HG03159 (cell line): Measurements from ENCODE around the gene NDUFS5.
"Not testable (repeated sequence)": the region's sequence is repeated elsewhere in the genome, so short reads cannot be mapped to it uniquely, and the experiment has no call there.

ENCODE experiments used
- ATAC-seq: cut with Tn5 transposase; IDR thresholded peaks from one replicate; pipeline ENCODE4 v1.9.1; 2021; ENCODE audit warnings: mild to moderate bottlenecking, moderate library complexity; ENCODE audit not compliant: unreplicated experiment

The NDUFS5 gene

DNA sequence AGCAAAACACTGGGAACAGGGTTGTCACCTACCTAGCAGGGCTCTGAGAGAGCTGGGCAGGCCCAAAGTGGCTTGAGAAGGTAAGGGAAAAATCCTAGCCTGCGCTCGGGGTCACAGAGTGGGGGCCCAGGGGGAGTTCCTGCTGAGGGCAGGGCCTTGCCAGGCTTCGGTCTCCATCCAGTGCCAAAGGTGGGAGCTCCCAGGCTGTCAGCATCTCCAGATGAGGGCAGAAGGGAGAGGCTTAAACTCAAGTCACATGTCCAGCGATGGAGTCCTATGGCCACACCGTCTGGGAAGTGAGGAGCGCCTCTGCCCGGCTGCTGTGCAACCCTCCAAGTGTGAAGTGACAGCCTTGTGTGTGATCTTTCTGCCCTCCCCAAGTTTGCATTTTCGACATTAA is 11.2 kb upstream of the NDUFS5 start:
- not testable (repeated sequence) for ATAC-seq

DNA sequence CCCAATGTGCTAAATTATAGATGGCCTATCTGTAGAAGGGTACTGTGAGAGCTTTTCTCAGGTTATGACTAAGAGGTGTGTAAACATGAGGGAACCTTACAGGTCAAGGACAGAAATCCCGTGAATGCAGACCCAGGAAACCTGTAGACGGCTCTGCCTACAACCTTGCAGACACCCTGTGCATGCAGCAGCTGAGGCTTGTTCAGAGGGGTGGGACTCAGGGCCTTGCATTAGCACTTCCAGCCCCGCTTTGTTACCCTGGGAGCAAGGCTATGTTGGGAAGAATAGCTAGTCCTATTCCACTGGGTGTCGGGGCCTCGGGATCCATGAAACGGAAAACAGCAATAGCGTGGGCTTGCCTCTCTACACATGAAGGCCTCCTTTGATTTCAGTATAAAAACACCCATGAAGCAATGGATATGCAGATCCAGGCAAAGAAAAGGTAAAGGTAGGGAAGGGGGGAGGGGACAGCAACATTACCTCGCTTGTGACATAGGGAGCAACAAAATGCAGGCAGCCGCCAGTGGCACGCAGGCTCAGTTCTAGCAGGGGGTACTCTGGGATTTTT is 9.5 kb upstream of the NDUFS5 start:
- ATAC-seq, result no peak

DNA sequence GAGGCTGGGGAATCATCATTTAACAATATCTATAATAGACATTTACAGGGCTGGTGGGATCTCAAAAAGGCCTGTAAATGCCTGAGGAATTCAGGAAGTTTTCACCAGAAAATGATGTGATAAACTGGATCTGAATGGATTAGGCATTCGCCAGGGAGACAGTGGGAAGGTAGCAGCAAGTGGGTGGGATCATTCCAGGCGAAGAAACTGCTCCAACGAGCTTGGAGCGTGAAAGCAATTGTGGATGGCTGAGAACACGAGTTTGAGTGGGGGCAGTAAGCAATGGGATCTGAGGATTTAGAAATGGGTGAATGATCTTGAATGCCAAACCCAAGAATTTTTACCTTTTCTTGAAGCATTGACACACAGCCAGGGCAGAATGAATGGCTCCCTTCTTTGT is 8.9 kb upstream of the NDUFS5 start:
- no peak for ATAC-seq

DNA sequence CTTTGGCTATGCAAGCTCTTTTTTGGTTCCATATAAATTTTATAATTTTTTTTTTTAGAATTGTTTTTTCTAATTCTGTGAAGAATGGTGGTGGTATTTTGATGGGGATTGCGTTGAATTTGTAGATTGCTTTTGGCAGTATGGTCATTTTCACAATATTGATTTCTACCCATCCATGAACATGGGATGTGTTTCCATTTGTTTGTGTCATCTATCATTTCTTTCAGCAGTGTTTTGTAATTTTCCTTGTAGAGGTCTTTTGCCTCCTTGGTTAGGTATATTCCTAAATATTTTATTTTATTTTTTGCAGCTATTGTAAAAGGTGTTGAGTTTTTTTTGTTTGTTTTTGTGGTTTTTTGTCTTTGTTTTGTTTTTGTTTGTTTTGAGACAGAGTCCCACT is 5.7 kb upstream of the NDUFS5 start:
- ATAC-seq, result not testable (repeated sequence)

DNA sequence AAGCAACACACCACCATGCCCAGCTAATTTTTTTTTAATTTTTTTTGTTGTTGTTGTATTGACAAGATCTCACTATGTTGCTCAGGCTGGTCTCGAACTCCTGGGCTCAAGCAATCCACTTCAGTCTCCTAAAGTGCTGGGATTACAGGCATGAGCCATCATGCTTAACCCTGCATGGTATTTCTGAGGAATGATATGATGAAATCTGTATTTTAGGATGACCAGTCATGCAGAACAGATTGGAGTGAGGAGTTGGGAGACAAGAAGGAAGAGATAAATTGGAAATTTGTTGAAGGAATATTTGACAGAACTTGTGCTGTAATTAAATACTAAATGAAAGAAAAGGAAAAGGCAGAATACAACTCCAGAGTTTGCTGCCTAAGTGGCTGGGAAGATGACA is 4.7 kb upstream of the NDUFS5 start:
- no peak for ATAC-seq

DNA sequence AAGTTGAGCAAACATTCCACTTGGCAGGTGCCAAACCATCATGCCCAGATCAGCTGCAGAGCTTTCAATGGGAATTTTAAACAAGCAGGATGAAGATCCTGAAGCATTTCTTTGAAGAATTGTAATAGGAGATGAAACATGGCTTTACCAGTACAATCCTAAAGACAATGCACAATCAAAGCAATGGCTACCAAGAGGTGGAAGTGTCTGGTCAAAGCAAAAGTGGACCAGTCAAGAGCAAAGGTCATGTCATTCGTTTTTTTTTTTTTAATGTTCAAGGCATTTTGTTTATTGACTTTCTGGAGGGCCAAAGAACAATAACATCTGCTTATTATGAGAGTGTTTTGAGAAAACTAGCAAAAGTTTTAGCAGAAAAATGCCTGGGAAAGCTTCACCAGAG is 3.0 kb upstream of the NDUFS5 start:
- no peak for ATAC-seq

DNA sequence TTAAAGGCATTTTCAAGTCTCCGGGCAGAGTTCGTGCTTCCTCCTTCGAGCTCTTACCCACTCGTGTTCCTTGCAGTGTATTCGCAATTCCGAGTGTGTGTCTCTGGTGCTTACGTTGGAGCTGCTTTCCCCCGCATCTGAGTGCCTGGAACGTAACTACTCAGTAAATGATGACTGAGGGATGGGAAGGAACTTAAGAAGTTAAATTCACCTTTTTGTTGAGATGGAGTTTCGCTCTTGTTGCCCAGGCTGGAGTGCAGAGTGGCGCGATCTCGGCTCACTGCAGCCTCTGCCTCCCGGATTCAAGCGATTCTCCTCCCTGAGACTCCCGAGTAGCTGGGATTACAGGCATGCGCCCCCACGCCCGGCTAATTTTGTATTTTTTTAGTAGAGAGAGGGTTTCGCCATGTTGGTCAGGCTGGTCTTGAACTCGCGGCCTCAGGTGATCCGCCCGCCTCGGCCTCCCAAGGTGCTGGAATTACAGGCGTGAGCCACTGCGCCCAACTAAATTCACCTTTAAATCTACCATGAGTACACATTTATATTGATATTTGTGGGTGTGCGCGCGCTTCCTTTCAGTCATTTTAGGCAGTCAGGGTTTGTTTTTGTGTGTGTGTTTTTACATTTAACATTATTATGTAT is 837 bp downstream of the NDUFS5 start:
- no peak for ATAC-seq

DNA sequence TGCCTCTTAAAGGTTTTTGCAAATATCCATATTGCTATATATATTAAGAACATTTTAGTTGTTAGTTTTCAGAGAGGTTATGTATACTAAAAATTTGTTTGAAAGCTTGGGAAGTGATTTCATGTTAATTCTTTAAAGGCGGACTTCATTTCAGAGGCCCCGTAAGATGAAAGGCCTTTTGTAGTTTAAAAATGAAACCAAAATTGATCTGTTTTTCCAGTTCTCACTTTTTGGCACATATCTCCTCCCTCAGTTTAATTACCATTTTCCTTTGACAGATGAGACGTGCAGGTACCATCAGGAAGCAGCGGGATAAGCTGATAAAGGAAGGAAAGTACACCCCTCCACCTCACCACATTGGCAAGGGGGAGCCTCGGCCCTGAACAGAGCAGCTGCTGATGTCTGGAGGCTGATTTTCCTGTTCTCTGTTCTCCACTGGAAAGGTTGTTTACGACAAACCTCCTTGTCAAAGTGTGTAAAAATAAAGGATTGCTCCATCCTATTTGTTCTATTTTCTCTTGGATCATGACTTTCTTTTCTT is 8.0 kb downstream of the NDUFS5 start:
- no peak for ATAC-seq

DNA sequence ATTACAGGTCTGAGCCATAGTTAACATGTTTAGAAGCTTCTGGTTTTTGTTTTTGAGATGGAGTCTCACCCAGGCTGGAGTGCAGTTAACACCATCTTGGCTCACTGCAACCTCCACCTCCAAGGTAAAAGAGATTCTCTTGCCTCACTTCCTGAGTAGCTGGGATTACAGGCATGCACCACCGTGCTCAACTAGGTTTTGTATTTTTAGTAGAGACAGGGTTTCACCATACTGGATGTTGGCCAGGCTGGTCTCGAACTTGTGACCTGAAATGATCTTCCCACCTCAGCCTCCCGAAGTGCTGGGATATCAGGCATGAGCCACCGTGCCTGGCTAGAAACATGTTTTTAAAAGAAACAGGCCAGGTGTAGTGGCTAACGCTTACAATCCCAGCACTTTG is 10.5 kb downstream of the NDUFS5 start:
- ATAC-seq, result no peak

DNA sequence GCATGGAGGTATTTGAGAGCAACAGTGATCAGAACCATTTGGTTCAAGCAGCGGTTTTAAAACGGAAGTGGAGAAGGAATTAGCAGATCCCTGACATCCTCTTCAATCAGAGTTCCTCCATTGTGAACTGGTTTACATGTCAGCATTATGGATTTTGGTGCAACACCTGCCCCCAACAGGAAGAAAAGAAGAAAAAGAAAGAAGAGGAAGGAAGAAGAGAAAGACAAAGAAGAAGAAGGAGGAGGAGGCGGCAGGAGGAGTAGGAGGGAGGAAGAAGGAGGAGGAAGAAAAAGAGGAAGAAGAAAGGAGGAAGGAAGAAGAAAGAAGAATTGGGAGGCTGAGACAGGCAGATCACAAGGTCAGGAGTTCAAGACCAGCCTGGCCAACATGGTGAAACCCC is 17.4 kb downstream of the NDUFS5 start:
- no peak for ATAC-seq

DNA sequence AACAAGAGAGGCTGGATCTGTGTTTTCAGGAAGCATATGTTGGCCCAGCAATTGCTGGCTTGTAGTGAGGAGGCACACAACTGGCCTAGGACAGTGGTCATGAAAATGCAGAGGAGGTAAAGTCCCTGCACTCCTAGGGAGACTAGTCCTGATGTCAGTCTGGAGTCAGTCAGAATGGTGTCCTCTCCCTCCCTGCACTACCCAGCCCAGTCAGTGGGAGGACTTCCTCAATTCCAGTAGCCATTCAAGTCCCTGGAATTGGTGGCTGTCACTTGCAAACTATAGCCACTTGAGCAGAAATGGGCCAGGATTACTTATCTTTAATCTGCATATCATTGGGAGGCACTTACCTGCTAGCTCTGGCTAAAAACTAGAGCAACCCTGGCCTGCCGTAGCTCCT is 18.6 kb downstream of the NDUFS5 start:
- ATAC-seq, result no peak

DNA sequence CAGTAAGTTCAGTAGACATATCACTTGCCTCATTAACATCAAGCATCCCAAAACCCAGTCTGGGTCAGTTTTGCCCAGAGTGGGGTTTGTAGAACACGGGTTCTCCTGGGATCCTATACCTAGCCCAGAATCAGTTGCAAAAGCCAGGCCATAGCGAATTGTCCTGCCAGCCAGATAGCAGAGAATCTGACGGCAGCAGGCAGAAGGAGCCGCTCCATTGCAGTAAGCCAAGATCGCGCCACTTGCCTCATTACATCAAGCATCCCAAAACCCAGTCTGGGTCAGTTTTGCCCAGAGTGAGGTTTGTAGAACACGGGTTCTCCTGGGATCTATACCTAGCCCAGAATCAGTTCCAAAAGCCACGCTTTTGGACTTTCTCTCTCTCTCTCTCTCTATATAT is 19.1 kb downstream of the NDUFS5 start:
- ATAC-seq, result no peak

DNA sequence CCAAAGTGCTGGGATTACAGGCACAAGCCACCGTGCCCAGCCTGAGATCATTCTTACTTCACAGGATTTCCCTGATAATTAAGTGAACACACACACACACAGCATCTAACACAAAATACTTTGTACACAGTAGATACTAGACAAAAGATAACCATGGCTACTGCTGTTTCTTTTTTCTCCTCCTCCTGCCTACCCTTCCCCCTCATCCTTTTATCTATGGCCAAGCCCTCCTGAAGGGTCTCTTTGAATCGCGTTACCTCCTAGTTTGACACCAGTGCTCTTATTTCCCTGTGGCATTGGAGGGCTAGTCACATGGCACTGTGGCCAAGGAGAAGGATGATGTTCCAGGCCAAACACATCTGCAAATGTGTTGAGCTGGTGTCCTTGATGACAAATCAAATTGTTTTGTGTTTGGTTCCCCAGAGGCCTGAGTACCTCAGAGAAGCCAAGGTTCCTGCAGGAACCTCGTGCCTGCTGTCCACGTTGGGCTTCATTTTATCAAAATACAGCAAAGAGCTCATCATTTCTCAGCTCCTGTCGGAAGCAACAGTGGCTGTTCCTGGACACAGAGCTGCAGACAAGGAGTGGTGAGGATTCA is 20.6 kb downstream of the NDUFS5 start:
- no peak for ATAC-seq

DNA sequence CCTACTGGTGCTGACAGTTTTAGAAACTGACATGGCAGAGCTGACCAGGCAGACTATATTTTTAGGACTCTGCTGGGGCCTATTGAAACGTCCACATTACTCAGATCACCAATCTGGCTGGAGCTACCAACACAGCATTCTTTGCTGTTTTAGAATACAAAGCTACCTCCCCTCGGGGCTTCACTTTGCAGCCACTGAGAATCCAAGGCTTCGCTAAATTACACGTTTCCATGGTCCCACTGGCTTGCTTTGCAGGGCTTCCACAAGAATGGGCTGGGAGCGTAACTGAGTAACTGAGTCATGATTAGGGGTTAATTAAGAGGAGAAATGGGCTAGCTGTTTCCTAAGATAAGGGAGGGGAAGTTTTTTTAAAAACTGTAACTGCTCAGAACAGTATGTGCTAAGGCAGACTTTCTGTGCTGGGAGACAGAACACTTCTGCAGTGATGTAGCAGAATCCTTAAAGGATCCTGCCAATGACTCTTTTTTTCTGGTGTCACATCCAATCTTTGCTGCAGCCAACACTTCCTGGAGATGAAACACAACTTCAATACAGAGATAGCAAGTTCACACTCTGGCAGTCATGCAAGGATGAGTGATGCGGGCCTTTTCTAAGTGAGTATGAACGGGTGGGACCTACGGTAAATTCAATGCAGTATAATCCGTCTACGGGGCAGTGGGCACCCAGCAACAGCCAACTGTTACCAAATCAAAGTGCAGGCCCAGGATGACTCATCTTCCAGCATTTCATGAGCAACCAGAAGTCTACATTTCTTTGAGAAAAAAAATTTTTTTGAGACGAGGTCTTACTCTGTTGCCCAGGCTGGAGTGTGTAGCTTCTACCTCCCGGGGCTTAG is 21.5 kb downstream of the NDUFS5 start:
- ATAC-seq, result no peak

DNA sequence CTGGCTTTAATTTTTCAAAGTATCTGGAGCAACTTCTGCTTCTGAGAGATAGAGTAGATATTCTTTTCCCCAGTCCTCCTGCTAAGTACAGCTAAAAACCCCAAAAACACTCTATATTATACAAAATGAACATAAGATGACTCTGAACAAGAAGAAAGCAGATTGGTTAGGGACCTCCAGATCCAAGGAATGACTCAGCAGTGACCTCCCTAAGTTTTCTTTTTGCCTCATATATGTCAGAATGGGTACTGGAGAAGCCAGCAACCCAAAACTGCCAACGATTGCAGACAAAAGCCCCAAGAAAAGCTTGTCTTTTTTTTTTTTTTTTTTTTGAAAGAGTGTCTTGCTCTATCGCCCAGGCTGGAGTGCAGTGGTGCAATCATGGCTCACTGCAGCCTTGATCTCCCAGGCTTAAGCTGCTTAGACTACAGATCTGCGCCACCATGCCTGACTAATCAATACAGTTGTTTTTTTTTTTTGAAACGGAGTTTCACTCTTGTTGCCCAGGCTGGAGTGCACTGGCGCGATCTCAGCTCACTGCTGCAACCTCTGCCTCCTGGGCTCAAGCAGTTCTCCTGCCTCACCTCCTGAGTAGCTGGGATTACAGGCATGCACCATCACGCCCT is 22.7 kb downstream of the NDUFS5 start:
- no peak for ATAC-seq

DNA sequence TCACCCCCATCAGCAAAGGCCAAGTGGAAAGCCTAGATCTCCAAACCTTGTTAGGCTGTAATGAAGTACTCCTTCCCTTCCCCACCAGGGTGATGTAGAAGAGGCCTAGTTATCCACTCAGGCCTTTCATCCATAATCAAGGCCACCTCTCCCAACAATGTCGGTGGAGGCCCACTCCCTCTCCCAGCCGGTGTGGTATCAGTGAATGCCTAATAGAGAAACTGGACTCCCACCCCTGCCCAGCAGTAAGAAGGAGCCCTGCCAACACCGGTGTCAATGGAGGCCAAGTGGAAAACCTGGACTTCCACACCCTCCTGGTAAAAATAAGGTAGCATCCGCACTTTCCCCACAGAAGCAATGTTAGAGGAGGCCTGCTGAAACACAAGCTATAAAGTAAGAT is 23.9 kb downstream of the NDUFS5 start:
- no peak for ATAC-seq

DNA sequence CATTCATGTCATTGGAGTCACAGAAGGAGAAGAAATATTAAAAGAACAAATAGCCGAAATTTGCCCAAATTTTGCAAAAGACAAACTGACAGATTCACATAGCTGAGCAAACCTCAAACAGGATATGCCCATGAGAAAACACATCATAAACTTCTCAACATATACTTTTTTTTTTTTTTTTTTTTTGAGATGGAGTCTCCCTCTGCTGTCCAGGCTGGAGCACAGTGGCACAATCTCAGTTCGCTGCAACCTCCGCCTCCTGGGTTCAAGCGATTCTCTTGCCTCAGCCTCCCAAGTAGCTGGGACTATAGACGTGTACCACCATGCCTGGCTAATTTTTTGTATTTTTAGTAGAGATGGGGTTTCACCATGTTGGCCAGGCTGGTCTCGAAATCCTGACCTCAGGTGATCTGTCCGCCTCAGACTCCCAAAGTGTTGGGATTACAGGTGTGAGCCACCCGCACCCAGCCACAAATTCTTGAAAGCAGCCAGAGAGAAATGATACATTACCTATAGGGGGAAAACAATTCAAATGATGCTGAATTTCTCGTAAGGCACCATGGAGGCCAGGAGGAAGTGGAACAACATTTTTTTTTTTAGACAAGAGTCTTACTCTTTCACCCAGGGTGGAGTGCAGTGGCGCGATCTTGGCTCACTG is 25.2 kb downstream of the NDUFS5 start:
- not testable (repeated sequence) for ATAC-seq

DNA sequence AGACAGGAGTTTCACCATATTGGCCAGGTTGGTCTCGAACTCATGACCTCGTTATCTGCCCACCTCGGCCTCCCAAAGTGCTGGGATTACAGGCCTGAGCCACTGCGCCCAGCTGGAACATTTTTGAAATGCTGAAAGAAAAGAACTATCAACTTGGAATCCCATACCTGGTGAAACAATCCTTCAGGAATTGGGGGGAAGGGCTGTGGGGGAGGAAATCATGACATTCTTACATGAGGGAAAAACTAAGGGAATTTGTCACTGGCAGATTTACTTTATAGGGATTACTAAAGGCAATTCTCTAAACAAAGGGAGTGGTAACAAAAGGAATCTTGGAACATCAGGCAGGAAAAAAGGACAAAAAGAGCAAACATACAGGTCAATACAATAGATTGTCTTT is 25.8 kb downstream of the NDUFS5 start:
- no peak for ATAC-seq

DNA sequence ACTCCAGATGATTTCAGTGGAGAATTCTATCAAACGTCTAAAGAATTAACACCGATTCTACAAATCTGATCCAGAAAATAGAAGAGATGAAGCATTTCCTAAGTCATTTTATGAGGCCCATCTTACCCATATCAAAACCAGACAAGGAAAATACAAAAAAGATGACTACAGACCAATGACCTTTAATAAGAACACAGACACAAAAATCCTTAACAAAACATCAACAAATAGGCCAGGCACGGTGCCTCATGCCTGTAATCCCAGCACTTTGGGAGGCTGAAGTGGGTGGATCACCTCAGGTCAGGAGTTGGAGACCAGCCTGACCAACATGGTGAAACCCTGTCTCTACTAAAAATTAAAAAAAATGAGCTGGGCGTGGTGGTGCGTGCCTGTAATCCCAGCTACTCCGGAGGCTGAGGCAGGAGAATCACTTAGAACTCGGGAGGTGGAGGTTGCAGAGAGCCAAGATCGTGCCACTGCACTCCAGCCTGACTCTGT is 29.1 kb downstream of the NDUFS5 start:
- ATAC-seq, result not testable (repeated sequence)

DNA sequence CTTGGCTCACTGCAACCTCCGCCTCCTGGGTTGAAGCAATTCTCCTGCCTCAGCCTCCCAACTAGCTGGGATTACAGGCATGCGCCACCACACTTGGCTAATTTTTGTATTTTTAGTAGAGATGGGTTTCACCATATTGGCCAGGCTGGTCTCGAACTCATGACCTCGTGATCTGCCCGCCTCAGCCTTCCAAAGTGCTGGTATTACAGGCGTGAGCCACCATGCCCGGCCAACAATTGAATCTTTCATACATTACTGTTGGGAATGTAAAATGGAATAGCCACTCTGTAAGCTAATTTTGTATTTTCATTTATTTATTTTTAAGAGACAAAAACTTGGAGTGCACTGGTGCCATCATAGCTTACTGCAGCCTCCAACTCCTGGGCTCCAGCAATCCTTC is 35.4 kb downstream of the NDUFS5 start:
- not testable (repeated sequence) for ATAC-seq
